Mesenchymal stem cell (in vitro differentiated cells and primary cell): ENCODE data around the gene C18orf63.

Source experiments
- DNase-seq: peaks from one replicate; pipeline ENCODE4 v3.0.0-alpha.2; 2013
- H2AFZ ChIP-seq: one replicate; pipeline ENCODE4 v1.6.1; 2013; ENCODE audit warnings: low read depth, mild to moderate bottlenecking, control low read depth, inconsistent platforms, low read length, moderate library complexity
- H2AK5ac ChIP-seq: 2 replicates; pipeline ENCODE4 v1.6.1; 2013; ENCODE audit warnings: low read length, moderate library complexity, mild to moderate bottlenecking, inconsistent platforms; ENCODE audit not compliant: severe bottlenecking
- H2BK120ac ChIP-seq: one replicate; pipeline ENCODE4 v1.6.1; 2013; ENCODE audit warnings: low read depth, mild to moderate bottlenecking, inconsistent platforms, low read length, moderate library complexity
- H2BK12ac ChIP-seq, 2 experiments: one replicate each; pipeline ENCODE4 v1.6.1; 2013; ENCODE audit warnings: inconsistent platforms in 2 of 2, low read length in 2 of 2, mild to moderate bottlenecking in 2 of 2, moderate library complexity in 2 of 2, control low read depth in 1 of 2
- H2BK15ac ChIP-seq: one replicate; pipeline ENCODE4 v1.6.1; 2013; ENCODE audit warnings: mild to moderate bottlenecking, low read depth, inconsistent platforms; ENCODE audit not compliant: poor library complexity, severe bottlenecking
- H2BK5ac ChIP-seq: 2 replicates; pipeline ENCODE4 v1.6.1; 2013; ENCODE audit warnings: low read depth, mild to moderate bottlenecking, low read length, control low read depth, inconsistent platforms; ENCODE audit not compliant: poor library complexity, severe bottlenecking
- H3K14ac ChIP-seq, 2 experiments: one replicate each; pipeline ENCODE4 v1.6.1; 2013; ENCODE audit warnings: inconsistent platforms in 2 of 2, low read length in 2 of 2, control low read depth in 1 of 2, mild to moderate bottlenecking in 1 of 2, moderate library complexity in 1 of 2
- H3K18ac ChIP-seq, 2 experiments: one replicate each; pipeline ENCODE4 v1.6.1; 2013; ENCODE audit warnings: inconsistent platforms in 2 of 2, low read length in 2 of 2, control low read depth in 1 of 2, low read depth in 1 of 2, mild to moderate bottlenecking in 1 of 2
- H3K23ac ChIP-seq, 2 experiments: one replicate each; pipeline ENCODE4 v1.6.1; 2013; ENCODE audit warnings: inconsistent platforms in 2 of 2, low read length in 2 of 2, mild to moderate bottlenecking in 2 of 2, moderate library complexity in 2 of 2, control low read depth in 1 of 2
- H3K27ac ChIP-seq: 2 replicates; pipeline ENCODE4 v1.5.1; 2013; ENCODE audit warnings: mild to moderate bottlenecking, moderate library complexity, low read length, control low read depth, inconsistent platforms; ENCODE audit not compliant: poor library complexity, severe bottlenecking
- H3K27me3 ChIP-seq, 2 experiments: 2 replicates each; pipeline versions ENCODE4 v1.6.1 to v1.7.0; 2013; ENCODE audit warnings: low read length in 2 of 2, mild to moderate bottlenecking in 2 of 2, moderate library complexity in 2 of 2, control low read depth in 1 of 2, inconsistent platforms in 1 of 2; ENCODE audit not compliant: control insufficient read depth in 1 of 2, insufficient read depth in 1 of 2
- H3K36me3 ChIP-seq, 2 experiments: 2 replicates each; pipeline versions ENCODE4 v1.6.1 to v1.7.0; 2013; ENCODE audit warnings: low read length in 2 of 2, control low read depth in 1 of 2, inconsistent platforms in 1 of 2, low read depth in 1 of 2, mild to moderate bottlenecking in 1 of 2; ENCODE audit not compliant: insufficient read depth in 2 of 2, control insufficient read depth in 1 of 2
- H3K4ac ChIP-seq, 2 experiments: one replicate each; pipeline ENCODE4 v1.6.1; 2013; ENCODE audit warnings: inconsistent platforms in 2 of 2, low read length in 2 of 2, mild to moderate bottlenecking in 2 of 2, moderate library complexity in 2 of 2, control low read depth in 1 of 2, low read depth in 1 of 2
- H3K4me1 ChIP-seq: 2 replicates; pipeline ENCODE4 v1.6.1; 2013; ENCODE audit warnings: low read depth, low read length, control low read depth; ENCODE audit not compliant: control insufficient read depth, insufficient read depth
- H3K4me2 ChIP-seq: 2 replicates; pipeline ENCODE4 v1.6.1; 2013; ENCODE audit warnings: low read length, mild to moderate bottlenecking, inconsistent platforms; ENCODE audit not compliant: poor library complexity, severe bottlenecking
- H3K4me3 ChIP-seq, 2 experiments: 2 replicates each; pipeline versions ENCODE4 v1.5.1 to v1.7.0; 2013; ENCODE audit warnings: low read length in 2 of 2, mild to moderate bottlenecking in 2 of 2, control low read depth in 1 of 2, low read depth in 1 of 2; ENCODE audit not compliant: insufficient read depth in 1 of 2
- H3K79me1 ChIP-seq: replicated peaks from 2 replicates; pipeline ENCODE4 v1.6.1; 2013; ENCODE audit warnings: mild to moderate bottlenecking, control low read depth, low read length, inconsistent platforms; ENCODE audit not compliant: poor library complexity, severe bottlenecking
- H3K9ac ChIP-seq: 2 replicates; pipeline ENCODE4 v1.7.0; 2013; ENCODE audit warnings: mild to moderate bottlenecking, low read length, moderate library complexity
- H3K9me3 ChIP-seq: 2 replicates; pipeline ENCODE4 v1.7.0; 2013; ENCODE audit warnings: mild to moderate bottlenecking, low read length; ENCODE audit not compliant: control insufficient read depth
- H4K8ac ChIP-seq: one replicate; pipeline ENCODE4 v1.6.1; 2013; ENCODE audit warnings: inconsistent platforms, mild to moderate bottlenecking, low read length, moderate library complexity
- H4K91ac ChIP-seq: one replicate; pipeline ENCODE4 v1.6.1; 2013; ENCODE audit warnings: mild to moderate bottlenecking, low read length, inconsistent platforms
- WGBS: methylation state at CpG from one replicate; pipeline ENCODE4 v1.1.7; 2013; ENCODE audit warnings: mixed read lengths; 5-methylcytosine and 5-hydroxymethylcytosine counted together

Gene C18orf63

GRCh38 chr18:74360852-74361655 is 45.4 kb downstream of the C18orf63 start:
- Histone ChIP-seq H4K8ac (no peak overlapping the region), H3K4me1 (peaks cover 3% of the 10 kb centered on the region), H2BK15ac (no peak overlapping the region), H3K79me1 (no peaks in the 10 kb centered on the region), H2BK120ac (no peak overlapping the region), H3K4ac (no peak overlapping the region), H3K36me3 (no peaks in the 10 kb centered on the region), H3K18ac (no peak overlapping the region), H3K4me3 (no peak overlapping the region), H2BK12ac (no peak overlapping the region), H2AK5ac (no peak overlapping the region), H2BK5ac (no peak overlapping the region), H3K27ac (no peak overlapping the region), H3K4me2 (no peak overlapping the region), H3K27me3 (no peaks in the 10 kb centered on the region), H3K23ac (no peak overlapping the region), H4K91ac (peak overlapping the region; percentile 7), H3K14ac (peak overlapping the region in 1 of 2 experiments; percentile 76), H2AFZ (peak overlapping the region; percentile 27), H3K9me3 (no peaks in the 10 kb centered on the region), H3K9ac (no peak overlapping the region)
- WGBS: 95% methylated on average over 18 of the region's 22 CpGs
- DNase-seq: no peak

- Histone ChIP-seq H3K79me1 (no peaks in the 10 kb centered on the region), H3K14ac (no peak overlapping the region), H4K91ac (no peak overlapping the region), H3K4me1 (no peaks in the 10 kb centered on the region), H3K18ac (no peak overlapping the region), H2BK5ac (no peak overlapping the region), H2AK5ac (no peak overlapping the region), H3K4ac (no peak overlapping the region), H3K27me3 (peaks cover 0 to 10% of the 10 kb centered on the region in 2 experiments), H3K36me3 (no peaks in the 10 kb centered on the region), H4K8ac (no peak overlapping the region), H3K9me3 (no peaks in the 10 kb centered on the region), H2BK15ac (no peak overlapping the region), H3K4me2 (no peak overlapping the region), H3K9ac (no peak overlapping the region), H3K4me3 (no peak overlapping the region), H3K23ac (no peak overlapping the region), H2BK120ac (no peak overlapping the region), H2BK12ac (no peak overlapping the region), H2AFZ (no peak overlapping the region), H3K27ac (no peak overlapping the region)
- 93% methylated on average over 10 of the region's 10 CpGs for WGBS
- DNase-seq: no peak
Measured at GRCh38 chr18:74367905-74368304, 52.3 kb downstream of the C18orf63 start.

DNA sequence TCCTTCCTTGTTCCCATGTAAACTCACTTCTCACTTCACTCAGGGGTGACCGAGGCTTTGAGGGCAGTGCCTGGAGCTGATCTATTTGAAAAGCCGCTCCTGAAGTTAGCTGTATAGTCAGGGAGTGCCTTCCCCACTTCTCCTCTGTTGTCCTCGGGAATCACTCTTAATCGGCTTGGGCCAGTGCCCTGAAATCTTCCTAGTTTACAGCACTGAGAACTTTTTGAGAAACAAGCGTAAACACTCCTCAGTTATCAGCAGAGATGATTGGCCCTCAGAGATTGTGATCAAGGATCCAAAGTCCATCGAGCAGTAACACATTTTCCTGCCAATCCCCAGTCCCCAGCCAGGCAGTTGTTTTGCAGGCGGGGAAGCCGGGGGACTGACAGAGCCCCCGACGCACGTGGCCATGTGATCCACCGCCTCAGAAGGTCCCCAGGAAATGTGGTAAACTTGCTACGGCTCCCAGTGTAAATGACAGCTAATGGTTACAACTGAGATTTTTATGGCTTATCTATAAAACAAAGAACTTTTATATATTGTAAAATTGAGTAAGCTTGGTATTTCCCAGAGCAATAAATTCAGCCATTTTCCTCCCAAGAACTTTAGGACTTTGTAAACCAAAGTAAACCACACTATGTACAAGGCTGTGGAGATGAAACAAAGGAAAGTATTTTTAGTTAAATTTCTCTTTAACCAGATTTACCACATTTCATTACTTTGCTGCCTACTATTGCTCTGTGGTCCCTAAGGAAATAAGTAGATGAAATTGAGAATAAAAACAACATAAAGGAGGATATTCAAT is 53.5 kb downstream of the C18orf63 start:
- Histone ChIP-seq H2AFZ (peak overlapping the region; percentile 51), H3K79me1 (no peaks in the 10 kb centered on the region), H4K8ac (no peak overlapping the region), H3K18ac (no peak overlapping the region), H3K4me1 (no peaks in the 10 kb centered on the region), H2BK12ac (no peak overlapping the region), H3K4me2 (no peak overlapping the region), H3K9ac (peak overlapping the region; percentile 61), H2BK15ac (no peak overlapping the region), H3K4ac (no peak overlapping the region), H3K36me3 (no peaks in the 10 kb centered on the region), H3K4me3 (peak overlapping the region in 1 of 2 experiments; percentile 56), H3K27me3 (peaks cover 0 to 10% of the 10 kb centered on the region in 2 experiments), H4K91ac (no peak overlapping the region), H3K14ac (no peak overlapping the region), H3K9me3 (no peaks in the 10 kb centered on the region), H2BK120ac (no peak overlapping the region), H2AK5ac (no peak overlapping the region), H2BK5ac (no peak overlapping the region), H3K27ac (no peak overlapping the region), H3K23ac (no peak overlapping the region)
- 46% methylated on average over 10 of the region's 13 CpGs for WGBS
- DNase-seq: no peak

GRCh38 chr18:74370115-74370514 is 54.5 kb downstream of the C18orf63 start:
- Histone ChIP-seq H2BK120ac (no peak overlapping the region), H3K4me2 (no peak overlapping the region), H3K9ac (peak overlapping the region; percentile 19), H3K4me1 (no peaks in the 10 kb centered on the region), H2AK5ac (no peak overlapping the region), H3K9me3 (no peaks in the 10 kb centered on the region), H2BK15ac (no peak overlapping the region), H2BK12ac (no peak overlapping the region), H3K4me3 (no peak overlapping the region), H3K23ac (no peak overlapping the region), H4K8ac (no peak overlapping the region), H2AFZ (no peak overlapping the region), H3K14ac (no peak overlapping the region), H3K36me3 (no peaks in the 10 kb centered on the region), H3K27ac (no peak overlapping the region), H3K18ac (no peak overlapping the region), H2BK5ac (no peak overlapping the region), H3K79me1 (no peaks in the 10 kb centered on the region), H3K4ac (no peak overlapping the region), H4K91ac (no peak overlapping the region), H3K27me3 (peaks cover 0 to 10% of the 10 kb centered on the region in 2 experiments)
- WGBS: 85% methylated on average over 1 of the region's 2 CpGs
- no peak for DNase-seq
